ENCODE data around the gene RPS25.
A peak's percentile ranks its signal among the peaks of the same experiment; 100 is the strongest.

Gene RPS25

GRCh38 chr11:119029069-119029339 is 10.9 kb upstream of the RPS25 start:
- H3K4me1 ChIP-seq (ENCODE audit: low read length) = peaks cover 31% of the 10 kb centered on the region
- H3K36me3 ChIP-seq (replicated peaks; ENCODE audit: insufficient read depth, low read length) = no peaks in the 10 kb centered on the region
- peak overlapping the region; percentile 45 for H2AFZ ChIP-seq (ENCODE audit: low read length)
- H3K4me2 ChIP-seq (ENCODE audit: low read depth, low read length) = peak overlapping the region; percentile 100
- H3K9ac ChIP-seq (ENCODE audit: low read length) = peak overlapping the region; percentile 91
- no peaks in the 10 kb centered on the region for H3K9me3 ChIP-seq (replicated peaks; ENCODE audit: insufficient read depth, low read length)
- TF ChIP-seq EZH2 (optimal IDR thresholded peaks at IDR 0.05; ENCODE audit: low read depth, low read length) = no peak
- peaks cover 67% of the 10 kb centered on the region for H3K79me2 ChIP-seq (ENCODE audit: low read length)
- no peaks in the 10 kb centered on the region for H3K9me2 ChIP-seq (replicated peaks; ENCODE audit: insufficient read depth, low read length)
- peak overlapping the region; percentile 76 for H3K27ac ChIP-seq (ENCODE audit: low read length)
- DNase-seq = no peak
- no peaks in the 10 kb centered on the region for H3K27me3 ChIP-seq (replicated peaks; ENCODE audit: insufficient read depth, low read length)
- H4K20me1 ChIP-seq (ENCODE audit: insufficient read depth, low read length) = no peaks in the 10 kb centered on the region
- peaks cover 21% of the 10 kb centered on the region for H3F3A ChIP-seq (ENCODE audit: insufficient read depth, low read length)
- H3K4me3 ChIP-seq (ENCODE audit: low read length) = peak overlapping the region; percentile 88

GRCh38 chr11:119028346-119029068 is 10.4 kb upstream of the RPS25 start:
- Histone ChIP-seq H3K9ac (ENCODE audit: low read length) (peak overlapping the region; percentile 91), H3K4me3 (ENCODE audit: low read length) (peak overlapping the region; percentile 88), H3K9me3 (replicated peaks; ENCODE audit: insufficient read depth, low read length) (no peaks in the 10 kb centered on the region), H3K36me3 (replicated peaks; ENCODE audit: insufficient read depth, low read length) (no peaks in the 10 kb centered on the region), H3F3A (ENCODE audit: insufficient read depth, low read length) (peaks cover 25% of the 10 kb centered on the region), H3K79me2 (ENCODE audit: low read length) (peaks cover 72% of the 10 kb centered on the region), H3K9me2 (replicated peaks; ENCODE audit: insufficient read depth, low read length) (no peaks in the 10 kb centered on the region), H3K4me2 (ENCODE audit: low read depth, low read length) (peak overlapping the region; percentile 100), H3K27me3 (replicated peaks; ENCODE audit: insufficient read depth, low read length) (no peaks in the 10 kb centered on the region), H3K4me1 (ENCODE audit: low read length) (peaks cover 36% of the 10 kb centered on the region), H2AFZ (ENCODE audit: low read length) (peak overlapping the region; percentile 45; the same call in 1 of the 2 replicates), H3K27ac (ENCODE audit: low read length) (peak overlapping the region; percentile 76), H4K20me1 (ENCODE audit: insufficient read depth, low read length) (no peaks in the 10 kb centered on the region)
- TF ChIP-seq CTCF (IDR thresholded peaks at IDR 0.05; ENCODE audit: low read length) = no peak
- TF ChIP-seq EZH2phosphoT487 (IDR thresholded peaks at IDR 0.05; ENCODE audit: low read length) = no peak
- TF ChIP-seq EZH2 (optimal IDR thresholded peaks at IDR 0.05; ENCODE audit: low read depth, low read length) = no peak
- no peak for DNase-seq

- no peaks in the 10 kb centered on the region for H3K27me3 ChIP-seq (replicated peaks; ENCODE audit: insufficient read depth, low read length)
- no peaks in the 10 kb centered on the region for H3K36me3 ChIP-seq (replicated peaks; ENCODE audit: insufficient read depth, low read length)
- no peak overlapping the region for H3K27ac ChIP-seq (ENCODE audit: low read length)
- DNase-seq = no peak
- H3K9ac ChIP-seq (ENCODE audit: low read length) = peak overlapping the region; percentile 91; the same call in 1 of the 2 replicates
- H4K20me1 ChIP-seq (ENCODE audit: insufficient read depth, low read length) = no peaks in the 10 kb centered on the region
- H3K4me2 ChIP-seq (ENCODE audit: low read depth, low read length) = peak overlapping the region; percentile 100
- TF ChIP-seq CTCF (IDR thresholded peaks at IDR 0.05; ENCODE audit: low read length) = no peak
- no peak for TF ChIP-seq EZH2 (optimal IDR thresholded peaks at IDR 0.05; ENCODE audit: low read depth, low read length)
- TF ChIP-seq EZH2phosphoT487 (IDR thresholded peaks at IDR 0.05; ENCODE audit: low read length) = no peak
- H3K9me3 ChIP-seq (replicated peaks; ENCODE audit: insufficient read depth, low read length) = no peaks in the 10 kb centered on the region
- H2AFZ ChIP-seq (ENCODE audit: low read length) = no peak overlapping the region
- peaks cover 41% of the 10 kb centered on the region for H3K4me1 ChIP-seq (ENCODE audit: low read length)
- peaks cover 30% of the 10 kb centered on the region for H3F3A ChIP-seq (ENCODE audit: insufficient read depth, low read length)
- no peaks in the 10 kb centered on the region for H3K9me2 ChIP-seq (replicated peaks; ENCODE audit: insufficient read depth, low read length)
- H3K79me2 ChIP-seq (ENCODE audit: low read length) = peaks cover 76% of the 10 kb centered on the region
- H3K4me3 ChIP-seq (ENCODE audit: low read length) = no peak overlapping the region
Observed at GRCh38 chr11:119027561-119028345, 9.6 kb upstream of the RPS25 start.
